Naive B cell (primary cell): ENCODE data around the gene ATP8B3. TPM values are rescaled to one million over a fixed set of nuclear protein-coding genes. Genes with fewer than 3 reads are reported as not detected.

Experiments used
- ATAC-seq, 2 donors: fragments of 150-1000 bp; cut with Tn5 transposase; 2 replicates each; pipeline ENCODE4 v1.10.0; 2021; ENCODE audit warnings: low read depth in 2 of 2, mild to moderate bottlenecking in 2 of 2, moderate library complexity in 2 of 2
- DNase-seq: peaks from one replicate; pipeline ENCODE4 v3.0.0; 2022
- H3K27ac Mint-ChIP-seq, 6 donors: one replicate each; pipeline ENCODE4 v1.8.0; 2020 to 2022; ENCODE audit warnings: mild to moderate bottlenecking in 6 of 6, mixed read lengths in 6 of 6, moderate library complexity in 5 of 6, inconsistent platforms in 2 of 6
- H3K27me3 Mint-ChIP-seq, 3 donors: one replicate each; pipeline ENCODE4 v1.8.0; 2021 to 2022; ENCODE audit warnings: mixed read lengths in 3 of 3, mild to moderate bottlenecking in 1 of 3
- H3K36me3 Mint-ChIP-seq, 2 donors: one replicate each; pipeline ENCODE4 v1.8.0; 2020 to 2022; ENCODE audit warnings: mixed read lengths in 2 of 2, inconsistent platforms in 1 of 2, mild to moderate bottlenecking in 1 of 2
- H3K4me1 Mint-ChIP-seq, 3 donors: one replicate each; pipeline ENCODE4 v1.8.0; 2020 to 2022; ENCODE audit warnings: mixed read lengths in 3 of 3, inconsistent platforms in 1 of 3, mild to moderate bottlenecking in 1 of 3, moderate library complexity in 1 of 3
- H3K4me3 Mint-ChIP-seq, 8 donors: one replicate each; pipeline ENCODE4 v1.8.0; 2020 to 2022; ENCODE audit warnings: mild to moderate bottlenecking in 8 of 8, mixed read lengths in 8 of 8, moderate library complexity in 8 of 8, inconsistent platforms in 2 of 8
- H3K9me3 Mint-ChIP-seq, 7 donors: one replicate each; pipeline ENCODE4 v1.8.0; 2020 to 2022; ENCODE audit warnings: mixed read lengths in 7 of 7, mild to moderate bottlenecking in 5 of 7, inconsistent platforms in 2 of 7, moderate library complexity in 1 of 7
- polyA plus RNA-seq, 6 donors: library from polyadenylated mRNA; unstranded; fragments of 300-500 nt; fragmentation: Illumina TruSeq; gene quantifications; one replicate each; pipeline ENCODE4 v1.2.3, GENCODE V29; 2021; ENCODE audit warnings: low read depth in 6 of 6

ATP8B3 gene
- polyA plus RNA-seq, 6 donors from 2014 or later: 0.09 TPM; not detected in 5

DNA sequence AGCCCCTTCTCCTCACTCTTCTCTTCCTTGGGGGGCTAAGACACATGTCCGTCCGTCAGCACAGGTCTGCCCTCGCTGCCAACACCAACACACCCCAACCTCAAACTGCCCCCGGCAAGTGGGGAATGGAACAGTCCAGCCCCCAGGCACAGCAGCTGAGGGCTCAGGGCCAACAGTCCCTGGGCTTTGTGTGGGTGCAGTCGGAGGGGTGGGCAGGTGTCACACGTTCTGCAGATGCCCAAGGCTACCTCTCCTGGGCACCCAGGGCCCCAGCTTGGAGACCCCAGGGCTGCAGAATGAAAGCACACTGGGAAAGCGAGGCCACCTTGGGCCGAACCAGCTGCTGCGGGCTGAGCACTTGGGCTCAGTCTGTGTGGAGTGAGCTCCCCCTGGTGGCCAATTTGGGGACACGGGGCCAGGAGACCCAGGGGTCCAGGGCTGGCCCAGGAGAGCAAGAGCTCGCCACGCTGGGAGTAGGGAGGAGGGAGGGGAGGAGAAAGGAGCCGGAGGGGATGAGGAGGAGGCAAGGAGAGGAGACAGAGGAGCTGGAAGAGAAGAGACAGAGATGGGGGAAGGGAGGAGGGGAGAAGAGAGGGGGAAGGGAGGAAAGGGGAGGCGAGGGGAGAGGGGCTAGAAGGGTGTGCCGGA lies 14.0 kb upstream of the ATP8B3 start:
- DNase-seq: peak; percentile 73
- peaks cover 0 to 5% of the 10 kb centered on the region in 2 donors for H3K36me3 Mint-ChIP-seq
- no peaks in the 10 kb centered on the region for H3K9me3 Mint-ChIP-seq
- peaks cover 5 to 9% (median 6%) of the 10 kb centered on the region in 3 donors for H3K4me1 Mint-ChIP-seq
- peak; percentile 85 to 91 for ATAC-seq
- no peaks in the 10 kb centered on the region for H3K27me3 Mint-ChIP-seq
- H3K4me3 Mint-ChIP-seq: no peak overlapping the region
- H3K27ac Mint-ChIP-seq: peak overlapping the region in 1 of 6 donors; percentile 19

DNA sequence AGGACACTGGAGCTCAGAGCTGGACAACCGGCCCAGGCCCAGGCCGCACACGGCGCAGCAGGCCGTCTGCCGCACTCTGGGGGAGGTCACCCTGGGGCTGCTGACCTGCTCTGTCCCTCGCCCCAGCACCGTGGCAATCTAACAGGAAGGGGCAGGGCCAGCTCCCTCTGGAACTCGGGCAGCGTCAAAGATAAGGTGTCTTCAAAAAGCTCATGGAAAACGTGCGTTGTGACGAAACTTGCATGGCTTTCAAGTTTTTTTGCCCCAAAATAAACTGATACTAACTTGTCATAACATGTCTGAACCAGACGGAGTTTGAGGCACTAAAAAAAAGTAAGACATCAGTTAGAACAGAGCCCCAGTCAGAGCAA lies 12.2 kb upstream of the ATP8B3 start:
- ATAC-seq: no peak
- Mint-ChIP-seq H3K36me3 (peaks cover 0 to 11% of the 10 kb centered on the region in 2 donors), H3K4me1 (peaks cover 5 to 12% (median 9%) of the 10 kb centered on the region in 3 donors), H3K27me3 (no peaks in the 10 kb centered on the region), H3K27ac (no peak overlapping the region), H3K9me3 (no peaks in the 10 kb centered on the region), H3K4me3 (no peak overlapping the region)
- no peak for DNase-seq

- ATAC-seq (no peak), DNase-seq (no peak)
- Mint-ChIP-seq H3K27ac (no peak overlapping the region), H3K4me3 (no peak overlapping the region), H3K27me3 (no peaks in the 10 kb centered on the region), H3K36me3 (peaks cover 0 to 11% of the 10 kb centered on the region in 2 donors), H3K9me3 (no peaks in the 10 kb centered on the region), H3K4me1 (peaks cover 5 to 12% (median 7%) of the 10 kb centered on the region in 3 donors)
Observed at GRCh38 chr19:1823539-1824251, 11.6 kb upstream of the ATP8B3 start.

- Mint-ChIP-seq H3K36me3 (peaks cover 0 to 11% of the 10 kb centered on the region in 2 donors), H3K4me3 (no peak overlapping the region), H3K9me3 (no peaks in the 10 kb centered on the region), H3K27me3 (no peaks in the 10 kb centered on the region), H3K27ac (no peak overlapping the region), H3K4me1 (peaks cover 5 to 12% (median 7%) of the 10 kb centered on the region in 3 donors)
- no peak for ATAC-seq
- DNase-seq: no peak
Observed at GRCh38 chr19:1823020-1823419, 10.9 kb upstream of the ATP8B3 start.

GRCh38 chr19:1822210-1822609 lies 10.1 kb upstream of the ATP8B3 start:
- no peak overlapping the region for H3K27ac Mint-ChIP-seq
- ATAC-seq (no peak), DNase-seq (no peak)
- H3K9me3 Mint-ChIP-seq: no peaks in the 10 kb centered on the region
- H3K36me3 Mint-ChIP-seq: peaks cover 0 to 11% of the 10 kb centered on the region in 2 donors
- H3K27me3 Mint-ChIP-seq: no peaks in the 10 kb centered on the region
- H3K4me3 Mint-ChIP-seq: peak overlapping the region in 1 of 8 donors; percentile 32
- peaks cover 5 to 12% (median 7%) of the 10 kb centered on the region in 3 donors for H3K4me1 Mint-ChIP-seq

GRCh38 chr19:1819341-1820255 lies 7.5 kb upstream of the ATP8B3 start:
- Mint-ChIP-seq H3K4me1 (peaks cover 0 to 6% (median 0%) of the 10 kb centered on the region in 3 donors), H3K36me3 (peaks cover 0 to 6% of the 10 kb centered on the region in 2 donors), H3K4me3 (no peak overlapping the region), H3K27ac (no peak overlapping the region), H3K27me3 (no peaks in the 10 kb centered on the region), H3K9me3 (no peaks in the 10 kb centered on the region)
- ATAC-seq (no peak), DNase-seq (no peak)

- no peak overlapping the region for H3K4me3 Mint-ChIP-seq
- peaks cover 0 to 6% (median 3%) of the 10 kb centered on the region in 3 donors for H3K4me1 Mint-ChIP-seq
- H3K36me3 Mint-ChIP-seq: peaks cover 0 to 6% of the 10 kb centered on the region in 2 donors
- H3K27me3 Mint-ChIP-seq: no peaks in the 10 kb centered on the region
- H3K9me3 Mint-ChIP-seq: no peaks in the 10 kb centered on the region
- DNase-seq: no peak
- no peak overlapping the region for H3K27ac Mint-ChIP-seq
- no peak for ATAC-seq
Observed at GRCh38 chr19:1818549-1819195, 6.6 kb upstream of the ATP8B3 start.

GRCh38 chr19:1817553-1818179 lies 5.6 kb upstream of the ATP8B3 start:
- Mint-ChIP-seq H3K9me3 (no peaks in the 10 kb centered on the region), H3K4me1 (peaks cover 6 to 13% (median 11%) of the 10 kb centered on the region in 3 donors), H3K27ac (no peak overlapping the region), H3K27me3 (no peaks in the 10 kb centered on the region), H3K36me3 (peaks cover 0 to 6% of the 10 kb centered on the region in 2 donors), H3K4me3 (no peak overlapping the region)
- ATAC-seq (no peak), DNase-seq (no peak)

DNA sequence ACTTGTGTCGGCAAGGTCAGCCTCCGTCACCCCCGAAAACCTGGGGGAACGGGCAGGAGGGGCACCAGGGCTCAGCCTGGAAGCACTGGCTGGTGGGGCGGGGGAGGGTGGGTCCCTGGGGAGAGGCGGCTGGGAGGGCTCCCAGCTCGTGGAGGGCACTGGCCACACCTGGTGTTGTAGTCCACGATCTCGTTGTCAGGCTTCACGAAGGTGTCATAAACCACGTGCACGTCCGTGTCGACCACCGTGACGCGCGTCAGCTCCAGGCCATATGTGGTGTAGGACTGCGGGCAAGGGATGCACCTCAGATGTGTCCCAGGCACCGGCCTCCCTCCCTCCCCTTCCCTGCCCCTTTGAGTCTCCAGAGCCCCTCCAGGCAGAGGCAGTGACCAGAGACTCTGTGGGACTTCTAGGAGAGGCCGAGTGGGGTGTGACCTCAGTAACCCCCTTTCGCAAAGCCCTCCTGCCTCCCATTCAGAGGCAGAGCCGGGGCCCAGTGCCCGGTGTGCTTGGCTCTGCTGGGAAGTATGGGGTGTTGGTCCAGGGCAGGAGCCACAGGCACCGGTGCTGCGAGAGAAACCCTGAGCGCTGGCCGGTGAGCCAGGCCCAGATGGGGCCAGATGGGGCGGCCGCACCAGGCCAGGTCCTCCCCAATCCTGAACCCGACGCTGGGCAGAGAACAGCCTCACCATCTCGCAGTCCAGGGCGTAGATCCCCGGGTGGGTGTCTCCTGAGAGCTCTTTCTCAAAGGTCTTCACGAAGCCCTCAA lies 4.6 kb upstream of the ATP8B3 start:
- Mint-ChIP-seq H3K27ac (no peak overlapping the region), H3K9me3 (no peaks in the 10 kb centered on the region), H3K36me3 (peaks cover 0 to 6% of the 10 kb centered on the region in 2 donors), H3K27me3 (no peaks in the 10 kb centered on the region), H3K4me1 (peaks cover 11 to 19% (median 14%) of the 10 kb centered on the region in 3 donors), H3K4me3 (no peak overlapping the region)
- DNase-seq (no peak), ATAC-seq (no peak)

- DNase-seq (no peak), ATAC-seq (no peak)
- no peak overlapping the region for H3K4me3 Mint-ChIP-seq
- H3K36me3 Mint-ChIP-seq: peaks cover 0 to 6% of the 10 kb centered on the region in 2 donors
- no peaks in the 10 kb centered on the region for H3K27me3 Mint-ChIP-seq
- H3K4me1 Mint-ChIP-seq: peaks cover 13 to 20% (median 16%) of the 10 kb centered on the region in 3 donors
- no peaks in the 10 kb centered on the region for H3K9me3 Mint-ChIP-seq
- no peak overlapping the region for H3K27ac Mint-ChIP-seq
Observed at GRCh38 chr19:1815605-1816529, 3.8 kb upstream of the ATP8B3 start.

- no peak overlapping the region for H3K4me3 Mint-ChIP-seq
- H3K4me1 Mint-ChIP-seq: peaks cover 15 to 20% (median 16%) of the 10 kb centered on the region in 3 donors
- no peaks in the 10 kb centered on the region for H3K27me3 Mint-ChIP-seq
- H3K27ac Mint-ChIP-seq: peak overlapping the region in 1 of 6 donors; percentile 66
- DNase-seq: no peak
- no peak for ATAC-seq
- no peaks in the 10 kb centered on the region for H3K9me3 Mint-ChIP-seq
- H3K36me3 Mint-ChIP-seq: peaks cover 0 to 1% of the 10 kb centered on the region in 2 donors
Observed at GRCh38 chr19:1814833-1815604, 2.9 kb upstream of the ATP8B3 start.
